Stimulated activated CD4-positive, alpha-beta T cell treated with anti-CD3 and anti-CD28 coated beads, Interleukin-4, amount 100 ng/mL, for 24 hours (primary cell): ENCODE results near the gene MAP6.

Source experiments
- DNase-seq: peaks from one replicate; pipeline ENCODE4 v3.0.0-alpha.2; 2020

Gene MAP6

DNA sequence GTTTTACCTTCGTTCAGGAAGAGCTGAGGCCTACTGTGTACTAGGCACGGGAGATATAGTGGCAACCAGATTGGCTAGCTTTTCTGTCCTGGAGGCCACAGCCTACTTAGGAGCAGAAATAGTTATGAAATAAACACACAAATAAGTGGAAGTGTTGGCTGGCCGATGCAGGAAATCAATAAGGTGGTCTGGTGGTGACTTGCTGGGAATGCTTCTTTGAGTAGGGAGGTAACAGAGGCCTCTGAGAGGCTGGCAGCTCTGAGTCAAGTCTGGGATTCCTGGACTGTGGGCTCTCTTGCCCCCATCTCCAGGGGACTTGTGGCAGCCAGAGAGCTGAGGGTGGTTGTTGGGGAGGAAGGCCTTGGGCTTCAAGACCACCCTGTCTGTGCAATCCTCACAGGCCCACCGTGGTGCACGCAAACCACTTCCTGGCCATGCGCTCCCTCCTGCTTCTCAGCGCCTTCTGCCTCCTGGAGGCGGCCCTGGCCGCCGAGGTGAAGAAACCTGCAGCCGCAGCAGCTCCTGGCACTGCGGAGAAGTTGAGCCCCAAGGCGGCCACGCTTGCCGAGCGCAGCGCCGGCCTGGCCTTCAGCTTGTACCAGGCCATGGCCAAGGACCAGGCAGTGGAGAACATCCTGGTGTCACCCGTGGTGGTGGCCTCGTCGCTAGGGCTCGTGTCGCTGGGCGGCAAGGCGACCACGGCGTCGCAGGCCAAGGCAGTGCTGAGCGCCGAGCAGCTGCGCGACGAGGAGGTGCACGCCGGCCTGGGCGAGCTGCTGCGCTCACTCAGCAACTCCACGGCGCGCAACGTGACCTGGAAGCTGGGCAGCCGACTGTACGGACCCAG lies 102.7 kb downstream of the MAP6 start:
- DNase-seq = no peak

DNA sequence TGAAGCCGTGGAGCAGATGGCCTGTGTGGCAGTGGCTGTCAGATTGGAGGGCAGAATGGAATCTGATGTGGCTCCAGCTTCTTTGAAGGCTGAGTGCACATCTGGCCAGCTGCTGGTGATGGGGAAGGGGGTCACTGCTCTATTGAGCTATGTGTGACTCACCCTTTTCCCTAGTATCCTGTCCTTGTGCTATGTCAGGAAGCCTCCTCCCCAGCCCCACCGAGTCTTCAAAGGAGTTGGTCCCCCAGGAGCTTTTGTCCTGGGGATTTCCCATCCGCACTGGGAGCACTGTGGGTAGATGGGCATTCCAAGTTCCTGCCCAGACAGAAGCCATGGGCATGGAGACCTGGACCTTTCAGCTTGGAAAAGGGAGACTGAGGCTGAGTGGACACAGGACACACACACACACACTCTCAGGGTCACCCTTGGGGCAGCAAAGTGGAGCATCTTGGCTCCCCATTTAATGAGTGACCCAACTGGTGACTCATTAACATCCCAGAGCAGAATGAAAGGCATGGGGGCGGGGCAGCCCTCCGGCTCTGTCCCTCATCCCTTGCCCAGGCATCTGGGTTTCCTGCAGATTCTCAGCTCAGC lies 103.5 kb downstream of the MAP6 start:
- no peak for DNase-seq

DNA sequence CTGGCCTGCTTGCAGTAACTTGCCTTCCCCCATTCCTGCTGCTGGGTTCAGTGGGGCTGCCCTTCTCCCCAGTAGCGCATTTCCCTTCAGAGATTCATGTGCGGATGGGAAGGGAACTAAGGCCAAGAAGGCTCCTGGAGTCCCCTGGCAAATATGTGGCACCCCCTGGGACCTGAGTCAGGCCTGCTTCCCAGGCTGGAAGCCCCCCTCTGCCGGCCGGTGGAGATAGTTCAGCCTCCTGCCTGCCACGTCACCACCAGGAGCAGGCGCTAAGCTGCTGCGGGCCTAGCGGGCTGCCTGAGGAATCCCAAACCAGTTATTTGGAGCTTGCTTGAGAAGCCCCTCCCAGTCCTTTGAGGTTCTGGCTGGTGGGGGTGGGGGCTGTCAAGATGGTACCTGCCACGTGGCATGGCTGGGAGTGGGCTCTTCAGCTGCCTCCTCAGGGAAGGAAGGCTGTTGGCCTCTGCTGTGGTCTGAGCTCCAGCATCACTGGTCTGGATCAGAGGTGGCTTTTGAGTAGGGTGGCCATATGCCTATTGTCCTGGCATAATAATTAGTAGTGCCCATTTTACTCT lies 104.8 kb downstream of the MAP6 start:
- DNase-seq = no peak

DNA sequence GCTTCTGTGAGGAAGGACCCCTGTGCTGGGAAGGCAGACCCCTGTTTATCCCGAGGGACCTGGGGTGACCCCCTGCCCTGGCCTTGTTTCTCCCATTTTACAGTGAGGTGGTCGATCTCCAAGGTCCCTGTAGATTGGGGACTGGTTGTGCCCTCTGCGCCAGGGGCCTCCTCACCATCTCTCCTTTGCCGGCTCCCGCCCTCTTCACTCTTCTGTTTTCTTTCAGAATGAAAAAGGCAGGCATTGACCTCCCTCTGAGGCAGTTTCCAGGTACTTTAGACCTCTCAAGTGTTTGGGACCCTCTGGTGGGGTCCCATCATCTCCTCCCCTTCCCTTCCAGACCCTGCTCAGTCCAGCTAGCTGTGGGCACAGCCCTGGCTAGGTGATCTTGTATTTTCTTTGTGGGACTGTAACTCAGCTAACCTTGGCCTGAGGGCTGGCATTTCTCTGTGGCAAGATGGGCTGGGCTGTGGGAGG lies 105.3 kb downstream of the MAP6 start:
- no peak for DNase-seq

DNA sequence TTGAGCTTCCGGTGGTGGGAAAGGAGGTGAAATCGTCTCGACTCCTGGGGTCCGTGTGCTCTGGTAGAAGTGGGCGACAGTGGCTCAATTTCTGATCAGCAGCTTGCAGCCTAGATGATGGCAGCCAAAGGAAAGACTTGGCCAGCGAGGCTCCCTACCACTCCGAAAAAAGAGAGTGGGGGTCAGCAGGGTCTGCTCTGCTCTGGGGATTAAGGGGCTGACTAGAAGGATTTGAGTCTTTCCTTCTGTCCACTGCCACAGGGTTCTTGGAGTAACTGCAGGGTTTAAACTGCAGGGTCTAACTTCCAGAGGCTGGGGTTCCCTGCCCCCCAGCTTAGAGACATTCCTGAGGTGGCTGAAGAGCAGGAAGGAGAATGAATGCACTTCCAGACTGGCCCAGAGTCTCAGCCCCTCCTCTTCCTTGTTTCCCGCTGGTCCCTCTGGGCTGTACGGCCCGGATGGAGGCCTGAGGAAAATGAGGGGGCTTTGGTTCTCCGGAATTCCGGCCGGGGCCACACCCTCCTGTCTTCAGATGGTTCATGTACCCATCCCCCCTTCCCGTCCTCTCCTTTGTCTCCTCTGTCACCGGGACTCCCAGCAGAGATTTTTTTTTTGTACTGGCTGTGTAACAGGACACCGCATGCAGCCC lies 105.9 kb downstream of the MAP6 start:
- DNase-seq = no peak

DNA sequence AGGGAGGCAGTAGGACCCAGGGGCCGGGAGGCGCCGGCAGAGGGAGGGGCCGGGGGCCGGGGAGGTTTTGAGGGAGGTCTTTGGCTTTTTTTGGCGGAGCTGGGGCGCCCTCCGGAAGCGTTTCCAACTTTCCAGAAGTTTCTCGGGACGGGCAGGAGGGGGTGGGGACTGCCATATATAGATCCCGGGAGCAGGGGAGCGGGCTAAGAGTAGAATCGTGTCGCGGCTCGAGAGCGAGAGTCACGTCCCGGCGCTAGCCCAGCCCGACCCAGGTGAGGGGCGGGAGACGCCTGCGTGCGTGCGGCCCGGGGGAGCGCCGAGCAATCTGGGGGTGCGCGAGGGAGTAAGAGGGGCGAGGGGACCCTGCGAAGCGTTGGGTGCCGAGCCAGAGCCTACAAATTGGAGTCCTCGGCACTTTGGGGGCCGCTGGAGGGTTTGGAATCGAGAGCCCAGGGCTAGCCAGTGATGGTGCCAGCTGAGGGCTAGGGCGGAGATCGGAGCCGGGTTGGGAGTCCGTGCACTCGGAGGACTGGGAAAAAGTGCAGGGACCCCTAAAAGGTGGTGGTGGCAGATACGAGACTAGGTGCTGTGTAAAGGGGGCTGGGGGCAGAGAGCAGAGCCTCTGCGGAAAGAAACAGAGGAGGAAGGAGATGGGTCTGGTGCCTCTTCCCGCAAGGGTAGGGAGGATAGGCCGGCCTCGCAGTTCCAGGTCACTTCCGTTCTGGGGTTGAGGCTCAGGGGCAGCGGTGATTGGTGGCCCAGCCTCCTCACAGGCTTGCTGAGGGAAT lies 106.6 kb downstream of the MAP6 start, which contains the start of gene SERPINH1:
TSS of gene SERPINH1 (plus strand) at position 206 of the 788 bp plus-strand sequence. CDS start 4,097 bp downstream, outside the sequence.
- peak; percentile 81 for DNase-seq

DNA sequence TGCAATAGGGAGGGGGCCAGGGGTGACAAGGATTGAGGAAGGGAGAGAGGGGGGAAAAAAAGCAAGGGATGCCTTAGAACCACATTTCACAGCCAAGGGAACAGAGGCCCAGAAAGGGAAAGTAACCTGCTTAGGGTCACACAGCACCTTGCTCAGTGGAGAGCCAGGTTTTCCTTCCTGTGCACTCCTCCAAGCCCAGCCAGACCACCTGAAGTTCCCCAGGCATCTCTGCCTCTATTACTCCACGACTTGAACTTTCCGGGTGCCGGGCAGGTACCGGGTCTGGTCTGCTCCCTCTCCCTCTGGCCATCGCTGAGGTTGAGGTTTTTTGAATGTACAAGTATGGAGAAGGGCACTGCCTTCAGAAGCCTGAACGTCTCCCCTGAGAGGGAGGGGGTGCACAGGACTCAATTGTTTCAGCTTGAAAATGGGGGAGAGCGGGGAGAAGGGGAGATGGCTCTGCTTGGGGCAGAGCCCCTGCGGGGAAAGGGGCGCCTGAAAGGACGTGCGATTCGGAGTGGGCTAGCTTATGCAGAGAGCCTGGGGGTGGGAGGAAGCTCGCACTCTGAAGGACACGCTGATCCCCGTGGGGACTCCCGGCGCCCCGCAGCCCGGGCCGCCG lies 107.3 kb downstream of the MAP6 start:
- DNase-seq = no peak

DNA sequence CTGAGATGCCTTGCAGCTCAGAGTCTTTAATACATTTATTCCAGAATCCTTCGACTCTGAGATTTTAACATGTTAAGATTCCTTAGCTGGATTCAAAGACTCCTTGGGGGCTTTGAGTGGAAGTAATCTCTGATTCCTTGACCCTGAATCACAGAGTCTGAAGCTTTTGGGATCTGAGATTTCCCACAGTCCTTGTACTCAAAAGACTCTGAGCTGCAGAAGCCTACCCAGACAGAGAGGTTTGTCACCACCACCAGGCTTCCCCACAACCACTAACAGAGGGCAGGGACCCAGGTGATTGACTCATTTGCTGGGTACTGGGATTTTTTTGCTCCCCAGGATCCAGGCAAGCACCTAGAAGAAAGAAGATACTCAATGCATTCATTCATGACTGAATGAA lies 108.2 kb downstream of the MAP6 start:
- DNase-seq = no peak

DNA sequence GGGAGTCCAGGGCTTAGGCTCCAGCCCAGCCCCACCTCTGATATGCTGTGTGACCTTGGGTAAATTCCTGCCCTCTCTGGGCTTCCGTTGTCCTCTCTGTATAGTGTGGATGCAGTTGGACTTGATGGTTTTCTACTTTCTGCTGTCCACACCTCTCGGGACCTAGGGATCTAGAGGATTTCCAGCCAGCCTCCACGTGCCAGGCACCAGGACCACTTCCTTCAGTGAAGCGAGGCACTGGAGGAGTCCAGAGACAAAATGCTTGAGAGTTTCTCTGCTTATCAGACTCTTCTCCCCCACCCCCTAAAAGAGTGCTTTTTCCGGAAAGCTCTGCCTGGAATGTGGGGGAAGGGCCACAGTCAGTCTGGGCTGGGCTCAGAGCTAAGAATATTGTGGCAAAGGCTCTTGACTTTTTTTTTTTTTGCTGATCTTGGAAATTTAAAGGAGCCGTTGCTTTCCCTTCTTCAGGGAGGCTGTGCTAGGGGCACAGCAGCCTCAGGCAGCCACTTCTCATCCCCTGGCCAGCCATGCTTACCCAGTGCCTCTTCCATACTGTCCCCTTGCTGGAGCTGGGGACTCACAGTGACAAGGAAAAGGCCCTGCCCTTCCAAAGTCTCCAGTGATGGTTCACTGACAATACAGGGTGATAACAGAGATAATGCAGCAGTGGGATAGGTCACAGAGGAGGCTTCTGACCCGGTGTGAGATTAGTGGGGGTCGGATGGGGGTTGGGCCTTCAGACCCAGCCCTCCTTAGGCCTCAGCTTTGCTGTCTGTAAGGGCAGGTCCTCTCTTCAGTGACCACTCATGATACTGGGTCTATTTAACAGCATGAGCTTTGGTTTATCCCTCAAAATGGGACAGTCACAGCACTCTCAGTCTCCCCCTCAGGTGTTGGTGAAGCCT lies 109.6 kb downstream of the MAP6 start:
- no peak for DNase-seq

DNA sequence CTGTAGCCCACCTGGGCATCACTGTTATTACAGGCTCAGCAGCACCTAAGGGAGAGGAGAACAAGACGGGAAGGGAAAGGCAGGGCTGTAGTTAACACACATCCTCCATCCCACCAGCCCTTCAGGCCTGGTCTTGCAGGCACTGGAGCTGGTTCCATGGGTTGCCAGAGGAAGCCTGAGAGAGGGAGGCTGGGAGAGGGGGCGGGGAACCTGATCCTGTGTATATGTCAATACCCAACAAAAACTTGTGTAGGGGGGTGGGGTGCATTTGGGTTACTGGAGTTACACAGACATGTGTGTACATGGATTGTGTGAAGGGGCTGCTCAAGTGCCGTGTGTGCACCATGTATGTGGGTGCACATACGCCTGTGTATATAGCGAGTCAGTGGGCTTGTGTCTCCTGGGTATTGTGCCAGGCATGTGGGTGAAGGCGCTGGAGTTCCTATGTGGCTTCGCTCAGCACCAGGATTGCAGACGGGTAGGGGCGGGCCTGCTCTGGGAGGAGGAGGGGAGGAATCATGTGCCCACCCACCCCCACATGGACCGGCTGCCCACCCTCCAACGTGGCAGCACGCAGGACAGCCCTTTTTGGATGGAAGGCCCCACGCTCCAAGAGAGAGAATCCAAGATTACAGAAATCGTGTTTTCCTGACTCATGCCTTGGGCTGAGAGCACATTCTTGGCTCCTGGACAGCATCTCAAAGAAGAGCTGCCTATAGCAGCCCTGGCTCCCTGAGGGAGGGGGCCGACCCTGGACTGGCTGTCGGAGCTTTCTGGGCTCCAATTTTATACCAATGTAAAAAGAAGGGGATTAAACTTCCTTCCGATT lies 111.0 kb downstream of the MAP6 start:
- no peak for DNase-seq

DNA sequence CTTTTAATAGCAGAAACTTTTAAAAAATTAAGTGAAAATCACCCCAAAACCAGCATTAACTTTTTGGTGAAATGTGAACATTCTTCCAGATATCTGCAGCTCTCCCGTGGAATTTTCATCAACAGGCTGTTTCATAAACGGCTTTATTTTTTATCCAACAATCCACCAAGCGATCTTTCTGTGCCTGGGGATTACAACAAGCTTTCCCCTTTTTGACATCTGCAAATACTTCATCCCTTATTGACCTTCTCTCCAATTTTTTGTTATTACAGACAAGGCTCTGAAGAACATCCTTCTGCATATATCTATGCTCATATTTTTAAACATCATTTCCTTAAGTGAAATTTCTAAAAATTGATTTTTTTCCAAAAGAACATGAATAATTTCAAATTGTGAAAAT lies 112.6 kb downstream of the MAP6 start:
- no peak for DNase-seq

DNA sequence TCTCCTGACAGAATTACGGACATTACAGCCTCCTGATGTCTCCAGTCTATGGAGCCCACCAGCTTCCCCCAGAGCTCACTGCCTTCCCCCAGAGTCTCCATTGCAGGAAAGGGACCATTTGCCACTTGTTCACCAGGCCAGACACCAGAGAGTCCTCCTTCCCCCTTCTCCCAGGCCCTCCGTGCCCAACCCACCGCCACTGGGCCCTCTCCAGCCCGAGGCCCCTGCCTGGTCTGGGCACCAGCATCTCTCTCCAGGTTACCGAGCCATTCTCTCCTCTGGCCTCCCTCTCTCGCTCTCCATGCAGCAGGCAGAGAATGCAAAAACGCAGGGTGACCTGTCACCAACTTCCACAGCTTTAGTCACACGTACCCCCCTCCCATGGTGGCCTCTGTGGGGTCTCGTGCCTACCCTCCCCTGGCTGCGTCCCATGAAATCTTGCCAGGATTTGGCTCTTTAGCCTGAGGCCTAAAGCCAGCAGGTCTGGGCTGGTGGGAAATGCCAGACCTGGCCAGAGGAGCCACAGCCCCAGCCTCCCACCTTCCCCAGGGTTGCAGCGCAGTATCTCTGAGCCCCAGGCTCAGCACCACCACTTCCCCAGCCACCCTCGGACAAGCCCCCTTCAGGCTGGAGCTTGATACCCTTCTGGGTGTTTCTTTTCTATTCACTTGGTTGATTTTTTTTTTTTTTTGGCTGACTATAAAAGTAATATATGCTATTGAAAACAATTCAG lies 113.6 kb downstream of the MAP6 start:
- no peak for DNase-seq

DNA sequence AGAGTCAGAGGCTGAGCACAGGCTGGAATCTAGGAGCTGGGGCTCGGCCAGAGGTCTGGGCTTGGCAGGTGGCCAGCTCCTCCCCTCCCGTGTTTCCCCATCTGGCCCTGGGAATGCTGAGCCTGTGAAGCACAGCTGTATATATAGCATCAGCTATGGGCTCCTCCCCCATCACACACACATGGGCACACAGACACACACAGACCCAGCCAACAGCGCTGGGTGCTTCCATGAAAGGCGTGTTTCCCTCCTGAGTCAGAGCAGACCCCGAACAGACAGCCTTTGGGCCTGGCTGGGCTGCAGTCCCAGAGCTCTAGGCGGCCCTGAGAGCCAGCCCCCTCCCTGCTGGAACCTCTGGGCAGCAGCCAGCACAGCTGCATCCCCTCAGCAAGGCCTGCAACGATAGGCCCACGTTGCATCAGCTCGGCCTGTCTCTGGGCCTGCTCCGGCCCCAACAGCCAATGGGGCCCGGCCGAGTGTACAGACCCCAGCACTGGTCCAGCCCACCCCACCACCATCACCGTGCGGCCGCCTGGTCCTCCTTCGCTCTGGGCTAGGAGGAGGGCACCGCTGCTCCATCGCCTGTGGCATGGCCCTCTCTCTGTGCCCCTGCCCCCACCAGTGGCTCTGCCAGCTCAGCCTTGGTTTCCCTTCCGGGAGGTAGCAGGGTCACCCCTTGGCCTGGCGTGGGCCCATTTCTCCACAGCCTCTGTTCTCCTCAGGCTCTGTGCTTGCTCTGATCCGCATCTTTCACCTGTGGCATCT lies 114.4 kb downstream of the MAP6 start:
- no peak for DNase-seq

DNA sequence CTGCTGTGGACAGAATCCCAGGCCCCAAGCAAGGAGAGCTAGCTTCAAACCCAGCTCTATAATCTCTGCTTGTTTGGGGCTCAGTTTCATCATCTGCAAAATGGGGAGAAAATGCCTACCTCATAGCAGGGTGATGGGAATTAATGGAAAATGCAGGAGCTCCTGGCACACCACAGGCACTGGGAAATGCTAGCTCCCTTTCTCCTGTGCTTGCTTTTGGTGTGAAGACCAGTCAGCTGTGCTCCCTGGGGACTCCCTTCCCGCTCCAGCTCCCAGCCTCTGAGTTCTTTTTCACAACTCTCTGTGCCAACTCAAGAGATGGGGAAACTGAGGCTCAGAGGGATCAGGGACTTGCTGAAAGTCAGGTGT lies 115.0 kb downstream of the MAP6 start:
- no peak for DNase-seq

DNA sequence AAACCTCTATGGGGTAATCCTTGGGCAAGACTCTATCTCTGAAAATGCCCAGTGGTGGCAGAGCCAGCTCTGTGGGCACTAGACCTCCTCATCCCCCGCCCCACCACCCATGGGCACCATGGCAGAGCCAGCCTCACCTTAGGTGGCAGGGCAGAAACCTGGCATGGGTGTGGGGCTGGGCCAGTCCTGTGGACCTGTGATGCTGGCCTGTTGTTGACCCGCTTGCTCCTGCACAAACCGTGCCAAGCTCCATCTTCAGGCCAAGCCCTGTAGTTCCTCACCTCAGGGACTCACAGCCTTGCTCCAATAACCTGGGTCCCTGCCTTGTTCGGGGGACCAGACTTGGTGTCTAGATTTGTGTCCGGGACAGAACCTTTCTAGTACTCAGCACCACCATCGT lies 115.7 kb downstream of the MAP6 start:
- no peak for DNase-seq

DNA sequence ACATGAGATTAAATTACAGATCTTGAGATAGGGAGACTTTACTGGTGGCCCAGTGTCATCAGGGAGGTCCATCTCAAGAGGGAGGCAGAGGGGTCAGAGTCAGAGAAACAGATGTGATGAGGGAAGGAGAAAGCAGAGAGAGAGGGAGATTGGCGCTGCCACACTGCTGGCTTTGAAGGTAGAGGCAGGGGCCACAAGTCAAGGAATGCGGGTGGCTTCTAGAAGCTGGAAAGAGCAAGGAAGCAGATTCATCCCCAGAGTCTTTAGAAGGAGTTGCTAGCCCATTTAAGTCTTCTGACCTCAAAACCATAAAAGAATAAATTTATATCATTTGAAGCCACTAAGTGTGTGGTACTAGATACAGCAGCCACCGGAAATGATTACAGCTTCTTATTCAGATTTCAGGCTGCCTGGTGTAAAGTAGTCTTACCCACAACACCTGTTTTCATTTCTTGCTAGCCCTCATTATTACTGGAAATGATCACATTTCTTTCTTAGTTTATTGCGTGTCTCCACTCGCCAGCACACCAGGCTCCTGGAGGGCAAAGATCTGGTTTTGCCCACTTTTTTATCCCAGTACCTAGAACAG lies 119.4 kb downstream of the MAP6 start:
- DNase-seq = no peak

DNA sequence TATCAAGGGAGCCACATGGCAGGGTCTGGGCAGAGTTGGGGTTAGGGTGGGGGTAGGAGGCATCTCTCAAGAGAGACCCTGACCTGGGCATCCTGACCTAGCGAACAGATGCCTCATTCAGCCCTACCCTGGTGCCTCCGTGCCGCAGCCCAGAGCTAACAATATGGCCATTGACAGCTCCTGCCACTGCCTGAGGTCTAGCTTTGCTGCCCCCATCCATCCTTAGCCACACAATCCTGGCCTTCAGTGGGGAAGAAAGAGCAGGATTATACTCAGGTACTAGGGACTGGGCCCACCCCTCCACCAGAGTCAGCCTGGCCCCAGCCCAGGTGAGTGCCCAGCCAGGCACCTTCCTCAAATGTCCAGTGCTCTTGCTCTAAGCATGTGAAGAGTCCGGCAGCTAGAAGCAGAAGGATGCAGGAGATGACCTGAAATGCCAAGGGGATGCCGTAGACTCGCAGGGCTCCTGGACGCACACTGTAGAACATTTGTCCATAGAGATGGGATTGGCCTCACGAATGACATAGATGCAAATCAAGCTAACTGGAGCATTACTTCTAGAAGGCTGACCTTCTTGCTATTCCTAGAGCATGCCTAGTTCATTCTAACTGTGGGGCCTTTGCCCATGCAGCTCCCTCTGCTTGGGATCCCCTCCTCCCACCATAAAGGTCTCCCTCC lies 120.1 kb downstream of the MAP6 start:
- DNase-seq = no peak

DNA sequence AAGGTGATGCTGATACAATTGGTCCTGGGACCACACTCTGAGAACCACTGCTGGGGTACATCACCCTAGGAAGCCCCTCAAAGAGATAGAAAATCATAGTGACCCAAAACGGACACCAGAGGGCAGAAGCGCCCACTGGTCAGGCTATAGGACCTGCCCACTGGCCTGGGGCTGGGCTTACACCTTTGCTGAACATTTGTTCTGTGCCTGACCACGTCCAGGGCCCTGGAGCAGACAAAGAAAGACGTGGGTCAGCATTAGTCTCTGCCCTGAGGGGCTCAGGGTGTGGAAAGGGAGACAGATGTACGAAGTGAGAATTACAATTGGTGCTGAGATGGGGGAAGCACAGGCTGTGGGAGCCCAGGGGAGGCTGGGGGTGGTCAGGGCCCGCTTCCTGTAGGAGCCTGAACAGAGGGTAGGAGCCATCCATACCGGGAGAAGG lies 121.2 kb downstream of the MAP6 start:
- DNase-seq = peak; percentile 29
